IMR-90 (cell line): ENCODE measurements around the gene HOXC10. TPM values are rescaled to one million over a fixed set of nuclear protein-coding genes. Genes with fewer than 3 reads are reported as not detected.

Experiments used
- ATAC-seq: fragments of 200-7000 bp; cut with Tn5 transposase; 2 replicates; pipeline ENCODE4 v1.9.1; 2020; ENCODE audit warnings: low read depth, mild to moderate bottlenecking, moderate library complexity
- BruUV-seq: library from RNA; stranded (reverse); fragments of 400-500 nt; replicated peaks from 2 replicates; lab custom pipeline; 2021; lab: Mats Ljungman, UMichigan
- CTCF ChIA-PET: fragments of 300-600 bp; formaldehyde crosslinking; extraction: SDS; loops from one replicate; lab custom pipeline; 2021; ENCODE audit warnings: antibody characterized with exemption; lab: Yijun Ruan, JAX
- POLR2A ChIA-PET: fragments of 300-600 bp; sonication (Branson Sonifier 250); formaldehyde crosslinking; loops from one replicate; lab custom pipeline; 2022; ENCODE audit warnings: antibody characterized with exemption; ENCODE audit not compliant: unreplicated experiment; lab: Charles Lee
- DNase-seq: peaks from one replicate; pipeline ENCODE4 v3.0.0; 2013
- H2AFZ ChIP-seq: replicated peaks from 2 replicates; pipeline ENCODE3; 2013; ENCODE audit warnings: low read length, mild to moderate bottlenecking; ENCODE audit not compliant: poor library complexity
- H2AK5ac ChIP-seq: 2 replicates; pipeline ENCODE4 v1.6.1; 2013; ENCODE audit warnings: low read depth, low read length, inconsistent platforms
- H2AK9ac ChIP-seq: replicated peaks from 2 replicates; pipeline ENCODE3; 2013; ENCODE audit warnings: mild to moderate bottlenecking, low read depth, low read length, moderate library complexity; ENCODE audit not compliant: poor library complexity
- H2BK120ac ChIP-seq: 2 replicates; pipeline ENCODE4 v1.6.1; 2013; ENCODE audit warnings: low read depth, low read length, inconsistent platforms
- H2BK15ac ChIP-seq: 3 replicates; pipeline ENCODE4 v1.6.1; 2013; ENCODE audit warnings: low read depth, low read length, inconsistent platforms
- H2BK20ac ChIP-seq: 2 replicates; pipeline ENCODE4 v1.6.1; 2013; ENCODE audit warnings: low read depth, mild to moderate bottlenecking, inconsistent platforms, low read length, moderate library complexity
- H2BK5ac ChIP-seq: 2 replicates; pipeline ENCODE4 v1.6.1; 2013; ENCODE audit warnings: mild to moderate bottlenecking, low read depth, low read length, inconsistent platforms; ENCODE audit not compliant: poor library complexity, severe bottlenecking
- H3K14ac ChIP-seq: replicated peaks from 2 replicates; pipeline ENCODE4 v1.6.1; 2013; ENCODE audit warnings: low read depth, low read length, inconsistent platforms
- H3K18ac ChIP-seq: 2 replicates; pipeline ENCODE4 v1.6.1; 2013; ENCODE audit warnings: low read depth, low read length, control low read depth
- H3K23ac ChIP-seq: 2 replicates; pipeline ENCODE4 v1.6.1; 2013; ENCODE audit warnings: low read depth, low read length, inconsistent platforms
- H3K27ac ChIP-seq: 2 replicates; pipeline ENCODE4 v1.5.1; 2013; ENCODE audit warnings: mild to moderate bottlenecking, control low read depth, low read length; ENCODE audit not compliant: insufficient read depth
- H3K27me3 ChIP-seq: 2 replicates; pipeline ENCODE4 v1.6.1; 2013; ENCODE audit warnings: low read length; ENCODE audit not compliant: control insufficient read depth, insufficient read depth
- H3K36me3 ChIP-seq: 2 replicates; pipeline ENCODE4 v1.6.1; 2013; ENCODE audit warnings: low read length, mixed read lengths; ENCODE audit not compliant: control insufficient read depth, insufficient read depth
- H3K4ac ChIP-seq: 2 replicates; pipeline ENCODE4 v1.6.1; 2013; ENCODE audit warnings: low read depth, low read length, inconsistent platforms
- H3K4me1 ChIP-seq: 2 replicates; pipeline ENCODE4 v1.6.1; 2013; ENCODE audit warnings: low read length, mixed read lengths; ENCODE audit not compliant: control insufficient read depth, insufficient read depth
- H3K4me2 ChIP-seq: 2 replicates; pipeline ENCODE4 v1.6.1; 2013; ENCODE audit warnings: low read depth, mild to moderate bottlenecking, control low read depth, low read length, moderate library complexity
- H3K4me3 ChIP-seq: 2 replicates; pipeline ENCODE4 v1.5.1; 2013; ENCODE audit warnings: low read depth, mild to moderate bottlenecking, control low read depth, low read length, moderate library complexity; ENCODE audit not compliant: insufficient read depth
- H3K56ac ChIP-seq: 2 replicates; pipeline ENCODE4 v1.6.1; 2013; ENCODE audit warnings: low read length, inconsistent platforms; ENCODE audit not compliant: insufficient read depth; ENCODE audit errors: extremely low read depth
- H3K79me1 ChIP-seq, 2 experiments: 2 replicates each; pipeline ENCODE4 v1.6.1; 2013; ENCODE audit warnings: low read length in 2 of 2, inconsistent platforms in 1 of 2, low read depth in 1 of 2
- H3K9ac ChIP-seq: 2 replicates; pipeline ENCODE4 v1.6.1; 2013; ENCODE audit warnings: low read depth, low read length, control low read depth
- H3K9me1 ChIP-seq: 2 replicates; pipeline ENCODE4 v1.6.1; 2013; ENCODE audit warnings: low read length, inconsistent platforms; ENCODE audit not compliant: insufficient read depth
- H3K9me3 ChIP-seq: 2 replicates; pipeline ENCODE4 v1.6.1; 2013; ENCODE audit warnings: low read length; ENCODE audit not compliant: control insufficient read depth, insufficient read depth
- H4K20me1 ChIP-seq: 2 replicates; pipeline ENCODE4 v1.6.1; 2013; ENCODE audit warnings: low read length, inconsistent platforms; ENCODE audit not compliant: insufficient read depth
- H4K5ac ChIP-seq: 2 replicates; pipeline ENCODE4 v1.6.1; 2013; ENCODE audit warnings: mild to moderate bottlenecking, low read depth, low read length, control low read depth
- H4K8ac ChIP-seq, 2 experiments: 2 replicates each; pipeline ENCODE4 v1.6.1; 2013; ENCODE audit warnings: low read depth in 2 of 2, low read length in 2 of 2, control low read depth in 1 of 2, inconsistent platforms in 1 of 2
- H4K91ac ChIP-seq: 2 replicates; pipeline ENCODE4 v1.6.1; 2013; ENCODE audit warnings: low read depth, low read length, inconsistent platforms; ENCODE audit not compliant: insufficient read depth
- WGBS, 2 experiments: methylation state at CpG; one replicate each; pipeline versions ENCODE4 v1.1.5 to v1.1.7; 2013; ENCODE audit warnings: missing lambda C conversion rate in 2 of 2; ENCODE audit not compliant: insufficient read length in 1 of 2; ENCODE audit errors: extremely low coverage in 2 of 2; 5-methylcytosine and 5-hydroxymethylcytosine counted together
- dilution Hi-C: fragments of 300-500 bp; cut with HindIII; formaldehyde crosslinking; loops from one replicate; pipeline ENCODE4 v1.14.3; 2018; ENCODE audit warnings: low sequenced_read_pairs; ENCODE audit not compliant: unreplicated experiment
- in situ Hi-C: fragments of 300-500 bp; cut with MboI; formaldehyde crosslinking; loops from 3 replicates; pipeline ENCODE4 v1.14.3; 2019; ENCODE audit warnings: low sequenced_read_pairs, inconsistent platforms, mixed read lengths
- intact Hi-C: fragments of 100-400 bp; cut with micrococcal nuclease; formaldehyde crosslinking; loops from 2 replicates; pipeline ENCODE4 v1.10.0; 2022
- polyA plus RNA-seq, 3 experiments: library from polyadenylated mRNA; depleted of rRNA; stranded (reverse); fragments of >200 nt; gene quantifications; 2 replicates each; pipeline ENCODE4 v1.2.3, GENCODE V29; 2012; ENCODE audit warnings: low replicate concordance in 1 of 3
- total RNA-seq: library from RNA; depleted of rRNA; stranded (reverse); fragments of >200 nt; gene quantifications from 2 replicates; pipeline ENCODE4 v1.2.3, GENCODE V29; 2012
- TF ChIP-seq, protein P1 (sequence below): fragments of 150-350 bp; IDR thresholded peaks from 2 replicates; pipeline ENCODE4 v1.6.1; 2017; ENCODE audit warnings: mild to moderate bottlenecking, antibody characterized with exemption, low read length, low read depth

The HOXC10 gene
- total and polyA plus RNA-seq, 2 of the 4 experiments (the other 2 are of a cell fraction): 0.15 TPM; not detected in 1

DNA sequence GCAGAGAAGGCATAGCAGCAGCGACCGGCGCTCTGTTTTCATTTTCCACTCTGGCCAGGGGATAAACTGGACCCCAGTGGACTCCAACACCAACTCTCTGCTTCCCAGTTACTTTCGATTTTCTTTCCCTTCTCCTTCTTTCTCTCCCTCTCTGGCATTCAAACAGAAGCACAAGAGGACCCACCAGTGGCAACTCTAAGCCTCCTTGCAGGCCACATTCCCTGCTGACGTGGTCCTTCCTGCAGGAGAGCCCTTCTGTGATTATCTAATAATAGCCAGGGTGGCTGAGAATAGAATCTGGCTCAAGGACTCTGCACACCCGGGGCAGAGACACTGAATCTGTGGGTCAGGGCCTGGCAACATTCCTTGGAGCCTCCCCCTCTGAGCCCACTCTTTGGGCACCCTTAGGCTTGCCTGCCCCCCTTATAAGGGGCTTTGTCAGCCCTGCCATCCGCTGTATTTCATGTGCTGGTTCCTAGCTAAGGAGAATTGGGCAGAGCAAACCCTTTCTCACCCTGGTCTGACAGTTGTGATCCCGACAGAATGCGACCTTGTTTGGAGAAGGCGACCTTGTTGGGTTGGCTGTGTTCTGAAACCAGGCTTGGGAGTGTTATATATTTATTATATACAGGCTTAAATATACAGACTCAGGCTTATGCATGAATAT is 35.1 kb downstream of the HOXC10 start:
- Histone ChIP-seq H2AFZ (no peak overlapping the region), H3K27me3 (peaks cover 86% of the 10 kb centered on the region)
- no TSS peak for BruUV-seq

More for the DNA sequence above, 35.1 kb downstream of the HOXC10 start:
- no peak for ATAC-seq
- Histone ChIP-seq H3K18ac (no peak overlapping the region), H3K4me3 (no peak overlapping the region), H2BK15ac (no peak overlapping the region), H3K27ac (no peak overlapping the region), H4K5ac (no peak overlapping the region), H2AK5ac (no peak overlapping the region), H2BK120ac (no peak overlapping the region), H4K8ac (no peak overlapping the region), H3K4ac (no peak overlapping the region), H2AK9ac (no peak overlapping the region), H3K36me3 (no peaks in the 10 kb centered on the region), H2BK5ac (no peak overlapping the region), H3K9ac (no peak overlapping the region), H3K14ac (no peak overlapping the region), H4K91ac (no peak overlapping the region), H3K23ac (no peak overlapping the region), H3K79me1 (no peaks in the 10 kb centered on the region), H4K20me1 (no peaks in the 10 kb centered on the region), H3K56ac (no peak overlapping the region), H3K4me1 (no peaks in the 10 kb centered on the region), H3K9me1 (no peaks in the 10 kb centered on the region), H3K4me2 (no peak overlapping the region), H3K9me3 (peaks cover 3% of the 10 kb centered on the region), H2BK20ac (no peak overlapping the region)
- CTCF ChIA-PET: no interaction called here
- no peak for DNase-seq
- dilution Hi-C loops (no loop called here), in situ Hi-C loops (no loop called here), intact Hi-C loops (no loop called here)
- TF ChIP-seq, protein P1, sequence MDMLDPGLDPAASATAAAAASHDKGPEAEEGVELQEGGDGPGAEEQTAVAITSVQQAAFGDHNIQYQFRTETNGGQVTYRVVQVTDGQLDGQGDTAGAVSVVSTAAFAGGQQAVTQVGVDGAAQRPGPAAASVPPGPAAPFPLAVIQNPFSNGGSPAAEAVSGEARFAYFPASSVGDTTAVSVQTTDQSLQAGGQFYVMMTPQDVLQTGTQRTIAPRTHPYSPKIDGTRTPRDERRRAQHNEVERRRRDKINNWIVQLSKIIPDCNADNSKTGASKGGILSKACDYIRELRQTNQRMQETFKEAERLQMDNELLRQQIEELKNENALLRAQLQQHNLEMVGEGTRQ: no peak
- POLR2A ChIA-PET: no interaction called here
- 20% methylated on average over 1 of the region's 10 CpGs; no CpG with 5 or more reads in 1 of the 2 experiments for WGBS, 2 experiments
